Measurements from ENCODE around the gene COMTD1. TPM values are rescaled to one million over a fixed set of nuclear protein-coding genes. Genes with fewer than 3 reads are reported as not detected.

The COMTD1 gene
- total and polyA plus RNA-seq, 10 of the 15 experiments (the other 5 are each of a cell fraction or from before 2014, with no cell fraction given) = 0.39 to 64.3 (median 26.0) TPM

GRCh38 chr10:75220274-75220673 lies 15.5 kb downstream of the COMTD1 start:
- DNase-seq (ENCODE audit: low read depth, low spot score) (no peak), FAIRE-seq (no peak), ATAC-seq (no peak)
- Histone ChIP-seq H3K4me1 (ENCODE audit: control insufficient read depth, insufficient read depth, low read length) (no peaks in the 10 kb centered on the region), H3K9ac (ENCODE audit: control insufficient read depth, insufficient read depth, low read length) (no peak overlapping the region), H4K20me1 (ENCODE audit: control insufficient read depth, insufficient read depth) (peaks cover 3% of the 10 kb centered on the region), H3K27ac (ENCODE audit: control insufficient read depth, insufficient read depth) (no peak overlapping the region), H3K4me3 (no peak overlapping the region), H3K27me3 (replicated peaks in 1 of 2; ENCODE audit: control insufficient read depth in 2 of 2, insufficient read depth in 2 of 2, low read length in 1 of 2) (no peaks in the 10 kb centered on the region), H3K4me2 (ENCODE audit: control insufficient read depth, insufficient read depth) (no peak overlapping the region), H3K79me2 (ENCODE audit: control insufficient read depth, insufficient read depth, low read length) (peaks cover 31% of the 10 kb centered on the region), H2AFZ (ENCODE audit: control insufficient read depth, low read depth, low read length) (no peak overlapping the region), H3K9me3 (replicated peaks; ENCODE audit: control insufficient read depth, insufficient read depth, low read length) (no peaks in the 10 kb centered on the region), H3K36me3 (ENCODE audit: control insufficient read depth in 2 of 2, insufficient read depth in 2 of 2, low read length in 1 of 2) (peaks cover 12 to 42% of the 10 kb centered on the region in 2 experiments)
- ChIA-PET SMC1A (ENCODE audit: uncharacterized antibody, unreplicated experiment) (interaction anchor here (1.0 kb wide), 1 partner anchor 9 kb away, joined by 3 read pairs; the partner anchor contains the start of gene VDAC2), CTCF (interaction anchor here (6.9 kb wide), 1 partner anchor 10 kb away, joined by 76 read pairs; the partner anchor contains the start of gene COMTD1), POLR2A (no interaction called here), RAD21 (ENCODE audit: unreplicated experiment) (interaction anchor here (0.9 kb wide), 1 partner anchor 9 kb away, joined by 3 read pairs; no protein-coding TSS in a partner anchor)
- intact Hi-C loops (cut with micrococcal nuclease; ENCODE audit: unreplicated experiment) = no loop called here
- no TSS peak for BruUV-seq (replicated peaks)
- WGBS (ENCODE audit: insufficient coverage, insufficient replicate concordance, low lambda C conversion rate, missing lambda C conversion rate) = 98% methylated on average over 4 of the region's 4 CpGs
- TF ChIP-seq E4F1 (IDR thresholded peaks at IDR 0.05; ENCODE audit: borderline replicate concordance, partially characterized antibody) (no peak), SUZ12 (IDR thresholded peaks at IDR 0.05; ENCODE audit: unreplicated experiment) (no peak), ZNF592 (IDR thresholded peaks at IDR 0.05) (no peak)
- in situ Hi-C loops (cut with MboI) = no loop called here

All from GM12878 (cell line).